ENCODE measurements around the gene DDX41. TPM values are rescaled to one million over a fixed set of nuclear protein-coding genes. Genes with fewer than 3 reads are reported as not detected.

The DDX41 gene
- total RNA-seq, 3 donors from 2014 or later, result 203 to 220 (median 207) TPM

DNA sequence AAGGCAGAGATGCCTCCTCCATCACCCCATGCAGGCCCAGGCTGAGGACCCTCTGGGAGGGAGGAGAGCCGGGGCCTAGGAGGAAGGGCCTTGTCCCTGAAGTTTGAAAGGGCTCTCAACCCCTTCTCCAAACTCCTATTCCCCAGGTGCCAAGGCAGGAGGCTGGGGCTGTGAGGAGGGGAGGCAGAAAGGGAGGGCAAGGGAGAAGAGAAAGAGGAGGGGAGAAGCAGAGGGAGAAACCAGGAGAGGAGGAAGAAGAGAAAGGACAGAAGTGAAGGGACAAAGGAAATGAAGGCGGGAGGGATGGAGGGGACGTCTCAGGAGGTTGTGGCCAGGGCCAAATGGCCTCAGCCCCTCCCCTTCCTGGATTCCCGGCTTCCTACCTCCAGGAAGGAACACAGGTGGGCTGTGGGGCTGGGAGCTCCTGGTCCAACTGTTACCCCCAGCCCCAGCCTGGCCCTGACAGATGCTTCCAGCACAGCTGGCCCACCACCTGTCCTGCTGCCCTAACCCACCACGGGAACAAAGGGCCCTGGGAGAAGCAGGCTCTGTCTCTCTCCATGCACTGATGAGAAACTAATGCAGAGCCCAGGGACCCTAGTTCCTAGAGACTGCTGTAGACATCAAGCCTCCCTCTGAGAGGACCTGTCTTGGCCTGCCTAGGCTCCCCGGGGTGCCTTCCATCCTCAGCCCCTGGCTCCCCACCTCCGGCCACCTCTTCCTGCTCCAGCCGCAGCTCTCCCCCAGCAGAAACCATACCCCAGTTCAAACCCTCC, 46.8 kb downstream of the DDX41 start:
- ATAC-seq (no peak), DNase-seq (no peak)
- Mint-ChIP-seq H3K4me3 (no peak overlapping the region), H3K27me3 (ENCODE audit: low read depth) (peaks cover 8% of the 10 kb centered on the region), H3K9me3 (peaks cover 3% of the 10 kb centered on the region), H3K4me1 (ENCODE audit: low read depth) (peaks cover 12% of the 10 kb centered on the region), H3K36me3 (ENCODE audit: insufficient read depth) (peaks cover 2% of the 10 kb centered on the region)

DNA sequence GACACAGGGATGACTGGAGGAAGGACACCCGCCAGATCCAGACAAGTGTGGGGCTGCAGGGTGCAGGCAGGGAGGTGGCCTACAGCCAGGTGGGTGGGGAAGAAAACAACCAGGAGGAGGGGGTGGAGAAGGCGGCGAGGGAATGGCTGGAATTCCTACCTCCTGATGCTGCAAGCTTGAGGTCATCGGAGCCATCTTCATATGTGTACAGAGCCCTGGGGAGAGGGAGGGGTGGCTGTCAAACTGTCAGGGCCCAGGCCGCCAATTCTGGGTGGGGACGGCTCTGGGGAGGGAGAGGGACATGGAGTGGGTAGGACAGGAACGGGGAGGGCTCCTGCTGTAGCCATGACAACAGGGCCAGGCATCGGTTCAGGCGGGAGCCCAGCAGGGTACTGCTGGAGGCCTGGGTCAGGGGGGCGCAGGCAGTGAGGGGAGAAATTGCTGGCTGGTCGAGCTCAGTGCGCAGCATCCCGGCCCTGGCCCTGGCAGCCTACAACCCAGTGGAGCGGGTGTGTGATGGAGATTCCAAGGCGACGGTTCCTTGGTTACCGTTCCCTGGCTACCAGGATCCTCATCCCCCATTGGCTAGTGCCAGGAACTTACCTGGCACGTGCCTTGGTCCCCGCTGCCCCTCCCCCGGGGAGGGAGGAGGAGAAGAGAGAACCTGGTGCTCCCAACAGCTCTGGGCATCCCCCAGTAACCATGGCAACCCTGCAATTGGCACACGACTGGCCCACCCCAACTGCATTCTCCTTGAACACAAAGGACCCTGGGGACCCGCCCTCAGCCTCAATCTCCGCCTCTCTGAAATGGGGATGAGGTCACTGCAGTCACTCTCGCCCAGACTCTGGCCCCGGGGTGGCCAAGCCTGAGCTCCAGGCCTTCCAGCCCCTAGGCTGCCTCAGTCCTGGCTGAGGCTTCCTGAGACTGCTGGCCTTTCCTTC, 47.8 kb downstream of the DDX41 start:
- Mint-ChIP-seq H3K4me3 (no peak overlapping the region), H3K4me1 (ENCODE audit: low read depth) (peaks cover 8% of the 10 kb centered on the region), H3K9me3 (peaks cover 3% of the 10 kb centered on the region)

DNA sequence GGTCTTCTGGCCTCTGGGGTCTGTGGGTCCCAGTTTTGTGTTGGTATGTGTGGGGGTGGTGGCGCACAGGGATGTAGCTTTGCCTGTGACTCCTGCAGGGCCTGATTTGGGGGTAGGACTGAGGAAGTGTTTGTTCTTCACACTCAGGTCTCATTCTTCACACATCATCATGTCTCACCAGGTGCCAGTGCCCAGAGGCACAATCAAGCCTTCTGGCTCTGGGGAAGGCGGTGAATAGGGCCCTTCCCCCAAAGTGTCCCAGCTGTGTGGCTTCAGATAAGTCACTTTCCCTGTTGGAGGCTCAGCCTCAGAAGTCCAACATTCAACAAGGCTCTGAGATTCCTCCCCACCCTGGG, 48.5 kb downstream of the DDX41 start:
- no peak for ATAC-seq
- peaks cover 3% of the 10 kb centered on the region for H3K9me3 Mint-ChIP-seq
- no peak overlapping the region for H3K4me3 Mint-ChIP-seq
- no peak for DNase-seq
- peaks cover 6% of the 10 kb centered on the region for H3K4me1 Mint-ChIP-seq (ENCODE audit: low read depth)
- peaks cover 3% of the 10 kb centered on the region for H3K27me3 Mint-ChIP-seq (ENCODE audit: low read depth)
- peaks cover 2% of the 10 kb centered on the region for H3K36me3 Mint-ChIP-seq (ENCODE audit: insufficient read depth)

More for the DNA sequence above, 47.8 kb downstream of the DDX41 start:
- ATAC-seq (no peak), DNase-seq (no peak)
- Mint-ChIP-seq H3K27me3 (ENCODE audit: low read depth) (peaks cover 4% of the 10 kb centered on the region), H3K36me3 (ENCODE audit: insufficient read depth) (peaks cover 2% of the 10 kb centered on the region)

DNA sequence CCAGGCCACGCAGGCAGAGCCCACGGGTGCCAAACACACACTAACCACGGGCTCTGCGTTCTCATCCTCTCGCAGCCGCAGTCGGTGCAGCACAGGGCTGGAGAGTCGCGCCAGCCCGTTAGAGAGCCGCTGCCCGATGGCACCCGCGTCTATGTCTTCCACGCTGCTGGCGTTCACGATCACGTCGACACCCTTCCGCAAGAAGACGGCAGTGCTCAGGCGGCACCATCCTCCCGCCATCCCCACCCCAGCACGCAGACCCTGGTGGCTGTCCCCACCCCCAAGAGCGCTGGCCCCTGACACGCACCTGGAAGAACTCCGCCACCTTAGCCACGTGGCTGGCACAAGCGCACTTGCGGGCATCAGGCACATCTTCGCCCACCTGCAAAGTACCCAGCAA, 49.3 kb downstream of the DDX41 start:
- H3K9me3 Mint-ChIP-seq, result peaks cover 3% of the 10 kb centered on the region
- no peak overlapping the region for H3K4me3 Mint-ChIP-seq
- H3K27me3 Mint-ChIP-seq (ENCODE audit: low read depth), result peaks cover 3% of the 10 kb centered on the region
- no peak for DNase-seq
- ATAC-seq, result no peak
- H3K36me3 Mint-ChIP-seq (ENCODE audit: insufficient read depth), result peaks cover 2% of the 10 kb centered on the region
- peaks cover 7% of the 10 kb centered on the region for H3K4me1 Mint-ChIP-seq (ENCODE audit: low read depth)

DNA sequence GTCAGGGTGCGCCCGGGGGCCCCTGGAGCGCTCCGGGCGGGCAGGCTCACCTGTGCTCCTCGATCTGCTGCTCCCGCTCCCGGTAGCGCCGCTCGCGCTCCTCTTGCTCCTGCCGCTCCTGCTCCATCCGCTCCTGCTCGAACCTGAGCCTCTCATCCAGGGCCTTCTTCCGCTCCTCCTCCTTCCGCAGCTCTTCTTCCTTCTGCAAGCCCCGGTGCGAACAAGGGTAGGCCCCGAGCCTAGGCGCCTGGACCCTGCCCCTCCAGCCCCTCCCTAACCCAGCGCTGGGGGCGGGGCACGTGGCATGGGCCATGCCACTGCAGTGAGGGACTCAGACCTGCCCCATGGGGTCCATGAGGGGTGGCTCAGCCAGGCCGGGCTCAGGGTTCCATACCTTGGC, 49.9 kb downstream of the DDX41 start:
- no peaks in the 10 kb centered on the region for H3K27me3 Mint-ChIP-seq (ENCODE audit: low read depth)
- DNase-seq (no peak), ATAC-seq (no peak)
- H3K9me3 Mint-ChIP-seq, result peaks cover 3% of the 10 kb centered on the region
- peaks cover 6% of the 10 kb centered on the region for H3K4me1 Mint-ChIP-seq (ENCODE audit: low read depth)
- H3K36me3 Mint-ChIP-seq (ENCODE audit: insufficient read depth), result peaks cover 2% of the 10 kb centered on the region
- no peak overlapping the region for H3K4me3 Mint-ChIP-seq

DNA sequence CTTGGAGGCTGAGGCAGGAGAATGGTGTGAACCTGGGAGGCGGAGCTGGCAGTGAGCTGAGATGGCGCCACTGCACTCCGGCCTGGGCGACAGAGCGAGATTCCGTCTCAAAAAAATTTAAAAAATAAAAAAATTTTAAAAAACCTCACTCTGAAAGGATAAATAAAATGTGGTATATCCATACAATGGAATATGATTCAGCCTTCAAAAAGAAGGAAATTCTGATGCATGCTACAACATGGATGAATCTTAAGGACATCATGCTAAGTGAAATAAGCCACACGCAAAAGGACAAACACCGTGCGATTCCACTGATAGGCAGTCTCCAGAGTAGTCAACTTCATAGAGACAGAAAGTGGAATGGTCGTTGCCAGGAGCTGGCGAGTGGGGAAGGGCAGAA, 51.7 kb downstream of the DDX41 start:
- ATAC-seq (no peak), DNase-seq (no peak)
- no peaks in the 10 kb centered on the region for H3K27me3 Mint-ChIP-seq (ENCODE audit: low read depth)
- no peak overlapping the region for H3K4me3 Mint-ChIP-seq
- peaks cover 3% of the 10 kb centered on the region for H3K9me3 Mint-ChIP-seq
- peaks cover 9% of the 10 kb centered on the region for H3K4me1 Mint-ChIP-seq (ENCODE audit: low read depth)
- peaks cover 2% of the 10 kb centered on the region for H3K36me3 Mint-ChIP-seq (ENCODE audit: insufficient read depth)

DNA sequence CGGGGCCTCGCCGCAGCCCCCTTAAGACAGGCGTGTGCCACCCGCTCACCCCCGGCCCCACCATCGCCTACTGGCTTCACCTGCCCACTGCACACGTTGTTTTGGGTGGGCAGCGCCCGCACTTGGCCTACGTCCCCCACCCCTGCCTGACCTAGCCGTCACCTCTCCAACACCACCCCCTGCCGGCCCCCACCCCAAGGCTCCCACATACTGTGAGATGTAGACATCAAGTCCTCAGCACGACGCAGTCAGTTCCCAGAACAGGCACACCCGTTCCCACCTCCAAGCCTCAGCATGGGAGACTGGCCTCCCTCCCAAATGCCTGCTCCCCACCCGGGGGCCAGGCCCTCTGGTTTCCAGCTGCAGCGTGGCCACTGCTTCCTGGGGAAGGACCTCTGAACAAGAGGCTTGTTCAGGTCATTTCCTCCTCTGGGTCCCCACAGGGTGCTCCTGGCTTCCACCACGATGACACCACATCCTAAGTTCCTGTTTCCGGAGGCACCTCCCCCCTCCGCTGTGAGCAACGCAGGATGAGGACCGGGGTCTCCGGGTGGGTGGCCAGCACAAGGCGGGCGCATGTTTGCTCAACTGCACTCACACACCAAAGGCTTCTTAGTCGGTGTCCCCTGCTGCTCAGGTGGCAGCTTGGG, 54.6 kb downstream of the DDX41 start:
- DNase-seq, result no peak
- no peak for ATAC-seq
- no peaks in the 10 kb centered on the region for H3K27me3 Mint-ChIP-seq (ENCODE audit: low read depth)
- H3K4me3 Mint-ChIP-seq, result no peak overlapping the region
- H3K4me1 Mint-ChIP-seq (ENCODE audit: low read depth), result peaks cover 13% of the 10 kb centered on the region
- peaks cover 3% of the 10 kb centered on the region for H3K9me3 Mint-ChIP-seq
- peaks cover 2% of the 10 kb centered on the region for H3K36me3 Mint-ChIP-seq (ENCODE audit: insufficient read depth)

Other genes with a start within 250 kb of the DDX41 start
- 10 to 100 TPM; 26.3 to 29.8 (median 27.5) TPM for gene RAB24, start 213.2 kb downstream of the DDX41 start, total RNA-seq
- 100 to 1,000 TPM; 293 to 372 (median 302) TPM for gene PRELID1, start 213.2 kb downstream of the DDX41 start, total RNA-seq
- 1 to 10 TPM; 3.7 to 5.1 (median 4.3) TPM for gene MXD3, start 205.1 kb downstream of the DDX41 start, total RNA-seq
- gene LMAN2, start 165.3 kb downstream of the DDX41 start, total RNA-seq, result 100 to 1,000 TPM; 120 to 129 (median 127) TPM
- gene RGS14, start 159.0 kb downstream of the DDX41 start, total RNA-seq, result 10 to 100 TPM; 43.7 to 62.3 (median 46.2) TPM
- not detected for gene SLC34A1, start 132.5 kb downstream of the DDX41 start, total RNA-seq
- gene PFN3, start 116.3 kb downstream of the DDX41 start, total RNA-seq, result not detected
- 1 to 10 TPM; 1.7 to 5.7 (median 3.1) TPM for gene F12, start 107.4 kb downstream of the DDX41 start, total RNA-seq
- gene GRK6, start 90.3 kb downstream of the DDX41 start, total RNA-seq, result 100 to 1,000 TPM; 140 to 163 (median 158) TPM
- gene PRR7, start 70.1 kb downstream of the DDX41 start, total RNA-seq, result 10 to 100 TPM; 11.7 to 19.8 (median 14.2) TPM
- gene DBN1, start 43.3 kb downstream of the DDX41 start, total RNA-seq, result 10 to 100 TPM; 16.6 to 48.5 (median 21.6) TPM
- 10 to 100 TPM; 18.0 to 22.1 (median 19.0) TPM for gene PDLIM7, start 19.4 kb downstream of the DDX41 start, total RNA-seq
- gene DOK3, start 7.1 kb downstream of the DDX41 start, total RNA-seq, result 1 to 10 TPM; 8.2 to 9.2 (median 8.7) TPM
- 10 to 100 TPM; 54.7 to 63.7 (median 62.1) TPM for gene FAM193B, start 37.6 kb upstream of the DDX41 start, total RNA-seq
- 100 to 1,000 TPM; 178 to 208 (median 199) TPM for gene TMED9, start 75.2 kb upstream of the DDX41 start, total RNA-seq
- gene B4GALT7, start 83.2 kb upstream of the DDX41 start, total RNA-seq, result 10 to 100 TPM; 35.5 to 40.5 (median 37.0) TPM